Smooth muscle cell (in vitro differentiated cells): Measurements from ENCODE around the gene TNKS1BP1. TPM values are rescaled to one million over a fixed set of nuclear protein-coding genes. Genes with fewer than 3 reads are reported as not detected.

ENCODE experiments used
- DNase-seq: peaks from one replicate; lab custom pipeline; 2025; ENCODE audit not compliant: unreplicated experiment; lab: John Stamatoyannopoulos, UW
- H2AFZ ChIP-seq: fragments of 200-600 bp; sonication (generic); 2 replicates; pipeline ENCODE4 v1.6.0; 2016; ENCODE audit warnings: antibody characterized with exemption, low read depth, mild to moderate bottlenecking
- H3F3A ChIP-seq: fragments of 200-600 bp; sonication (generic); 2 replicates; pipeline ENCODE4 v1.6.0; 2017; ENCODE audit warnings: antibody characterized with exemption, low read depth
- H3K27ac ChIP-seq: fragments of 200-600 bp; sonication (generic); 2 replicates; pipeline ENCODE4 v1.5.1; 2016; ENCODE audit warnings: low read depth, mild to moderate bottlenecking
- H3K27me3 ChIP-seq: fragments of 200-600 bp; sonication (generic); 2 replicates; pipeline ENCODE4 v1.6.1; 2016; ENCODE audit warnings: low read depth, mild to moderate bottlenecking
- H3K36me3 ChIP-seq: fragments of 200-600 bp; sonication (generic); 2 replicates; pipeline ENCODE4 v1.5.1; 2016; ENCODE audit warnings: low read depth
- H3K4me1 ChIP-seq: fragments of 200-600 bp; sonication (generic); 2 replicates; pipeline ENCODE4 v1.5.1; 2016; ENCODE audit warnings: low read depth
- H3K4me2 ChIP-seq: fragments of 200-600 bp; sonication (generic); 2 replicates; pipeline ENCODE4 v1.6.0; 2016; ENCODE audit warnings: mild to moderate bottlenecking
- H3K4me3 ChIP-seq: fragments of 200-600 bp; sonication (generic); 2 replicates; pipeline ENCODE4 v1.5.1; 2016; ENCODE audit warnings: mild to moderate bottlenecking
- H3K79me2 ChIP-seq: fragments of 200-600 bp; sonication (generic); 2 replicates; pipeline ENCODE4 v1.6.0; 2016; ENCODE audit warnings: low read depth, mild to moderate bottlenecking
- H3K9ac ChIP-seq: fragments of 200-600 bp; sonication (generic); 2 replicates; pipeline ENCODE4 v1.6.0; 2016; ENCODE audit warnings: low read depth
- H3K9me3 ChIP-seq: fragments of 200-600 bp; sonication (generic); replicated peaks from 2 replicates; pipeline ENCODE4 v1.5.1; 2016; ENCODE audit warnings: low read depth
- H4K20me1 ChIP-seq: fragments of 200-600 bp; sonication (generic); 2 replicates; pipeline ENCODE4 v1.6.0; 2016; ENCODE audit warnings: low read depth
- CTCF ChIP-seq: fragments of 200-600 bp; sonication (generic); IDR thresholded peaks from 2 replicates; pipeline ENCODE4 v1.5.1; 2017; ENCODE audit warnings: borderline replicate concordance, mild to moderate bottlenecking, antibody characterized with exemption; ENCODE audit not compliant: insufficient read depth, poor library complexity, severe bottlenecking
- WGBS: methylation state at CpG from one replicate; pipeline ENCODE4 v1.1.7; 2016; ENCODE audit warnings: low lambda C conversion rate; 5-methylcytosine and 5-hydroxymethylcytosine counted together
- polyA plus RNA-seq: library from polyadenylated mRNA; unstranded; fragments of >200 nt; fragmentation: Nextera tagmentation; extraction: Ambion mirVana; gene quantifications from 2 replicates; pipeline ENCODE4 v1.2.1, GENCODE V29; 2016
- total RNA-seq: library from RNA; depleted of rRNA; stranded (reverse); fragments of >200 nt; gene quantifications from 2 replicates; pipeline ENCODE4 v1.2.3, GENCODE V29; 2014

Gene TNKS1BP1
- total and polyA plus RNA-seq, 2 experiments from 2014 or later, result 46.3 to 86.3 TPM

- H3K4me2 ChIP-seq, result peak overlapping the region; percentile 85
- peaks cover 92% of the 10 kb centered on the region for H4K20me1 ChIP-seq
- H3K4me3 ChIP-seq, result peak overlapping the region; percentile 49
- H3K27me3 ChIP-seq, result no peaks in the 10 kb centered on the region
- H3K36me3 ChIP-seq, result no peaks in the 10 kb centered on the region
- no peaks in the 10 kb centered on the region for H3K9me3 ChIP-seq
- DNase-seq, result no peak
- no peak overlapping the region for H2AFZ ChIP-seq
- H3K4me1 ChIP-seq, result peaks cover 13% of the 10 kb centered on the region
- peaks cover 10% of the 10 kb centered on the region for H3F3A ChIP-seq
- H3K9ac ChIP-seq, result peak overlapping the region; percentile 88
- WGBS, result 45% methylated on average over 6 of the region's 6 CpGs
- TF ChIP-seq CTCF, result no peak
- peak overlapping the region; percentile 95 for H3K27ac ChIP-seq
- H3K79me2 ChIP-seq, result peaks cover 53% of the 10 kb centered on the region
Measured at GRCh38 chr11:57310630-57311086, 14.1 kb downstream of the TNKS1BP1 start.

GRCh38 chr11:57310091-57310490 lies 14.7 kb downstream of the TNKS1BP1 start:
- Histone ChIP-seq H3K27ac (peak overlapping the region; percentile 95), H3K9ac (peak overlapping the region; percentile 88), H3K36me3 (no peaks in the 10 kb centered on the region), H2AFZ (no peak overlapping the region), H3F3A (peaks cover 10% of the 10 kb centered on the region), H4K20me1 (peaks cover 92% of the 10 kb centered on the region), H3K27me3 (no peaks in the 10 kb centered on the region), H3K4me3 (no peak overlapping the region), H3K4me2 (peak overlapping the region; percentile 85), H3K4me1 (peaks cover 13% of the 10 kb centered on the region), H3K9me3 (no peaks in the 10 kb centered on the region), H3K79me2 (peaks cover 55% of the 10 kb centered on the region)
- TF ChIP-seq CTCF, result no peak
- 96% methylated on average over 6 of the region's 6 CpGs for WGBS
- DNase-seq, result no peak

GRCh38 chr11:57309106-57310059 lies 15.4 kb downstream of the TNKS1BP1 start:
- TF ChIP-seq CTCF, result no peak
- 95% methylated on average over 24 of the region's 24 CpGs for WGBS
- Histone ChIP-seq H3F3A (peaks cover 6% of the 10 kb centered on the region), H3K27ac (peak overlapping the region; percentile 95), H3K4me2 (no peak overlapping the region), H3K9me3 (no peaks in the 10 kb centered on the region), H3K4me1 (peaks cover 13% of the 10 kb centered on the region), H3K9ac (peak overlapping the region; percentile 88), H3K79me2 (peaks cover 58% of the 10 kb centered on the region), H3K27me3 (no peaks in the 10 kb centered on the region), H3K36me3 (no peaks in the 10 kb centered on the region), H4K20me1 (peaks cover 90% of the 10 kb centered on the region), H2AFZ (no peak overlapping the region), H3K4me3 (no peak overlapping the region)
- no peak for DNase-seq
